ENCODE measurements around the gene SP6.

DNA sequence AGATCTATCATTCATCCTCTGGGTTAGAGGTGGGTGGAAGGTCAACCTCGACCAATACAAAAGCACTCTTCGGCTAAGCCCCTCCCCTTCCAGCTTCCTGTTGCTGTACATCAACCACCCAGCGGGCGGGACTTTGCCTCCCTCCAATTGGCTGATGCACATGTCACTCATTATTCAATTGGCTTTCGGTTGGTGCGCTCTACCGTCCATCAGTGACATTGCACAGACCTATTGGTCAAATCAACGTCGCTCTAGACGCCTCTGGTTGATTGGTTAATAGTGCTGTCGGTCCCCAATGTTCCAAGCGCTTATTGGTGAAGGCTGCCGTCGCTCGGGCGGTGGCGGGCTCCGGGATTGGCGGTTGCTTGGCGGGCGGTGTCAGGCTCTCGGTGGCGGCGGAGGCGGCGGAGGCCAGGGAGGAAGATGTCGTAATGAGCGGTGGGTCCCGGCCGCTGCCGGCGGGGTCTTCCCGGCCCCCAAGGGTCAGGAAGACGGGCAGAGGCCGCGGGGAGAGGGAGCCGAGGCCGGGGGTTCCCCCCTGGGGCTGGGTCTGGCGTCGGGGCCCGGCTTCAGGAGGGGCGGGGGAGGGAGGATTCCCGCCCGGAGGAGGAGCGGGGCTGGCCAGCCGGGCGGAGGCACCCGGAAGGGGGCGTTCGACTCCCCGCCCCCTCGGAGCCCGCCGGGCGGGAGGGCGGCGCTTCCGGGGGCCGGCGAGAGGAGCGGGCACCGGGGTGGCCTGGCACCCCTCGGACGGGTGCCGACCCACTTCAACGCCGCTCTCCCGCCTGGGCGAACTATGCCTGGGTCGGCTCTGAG is 45.1 kb upstream of the SP6 start, which contains the start of gene SP2:
- TF ChIP-seq, protein P1, sequence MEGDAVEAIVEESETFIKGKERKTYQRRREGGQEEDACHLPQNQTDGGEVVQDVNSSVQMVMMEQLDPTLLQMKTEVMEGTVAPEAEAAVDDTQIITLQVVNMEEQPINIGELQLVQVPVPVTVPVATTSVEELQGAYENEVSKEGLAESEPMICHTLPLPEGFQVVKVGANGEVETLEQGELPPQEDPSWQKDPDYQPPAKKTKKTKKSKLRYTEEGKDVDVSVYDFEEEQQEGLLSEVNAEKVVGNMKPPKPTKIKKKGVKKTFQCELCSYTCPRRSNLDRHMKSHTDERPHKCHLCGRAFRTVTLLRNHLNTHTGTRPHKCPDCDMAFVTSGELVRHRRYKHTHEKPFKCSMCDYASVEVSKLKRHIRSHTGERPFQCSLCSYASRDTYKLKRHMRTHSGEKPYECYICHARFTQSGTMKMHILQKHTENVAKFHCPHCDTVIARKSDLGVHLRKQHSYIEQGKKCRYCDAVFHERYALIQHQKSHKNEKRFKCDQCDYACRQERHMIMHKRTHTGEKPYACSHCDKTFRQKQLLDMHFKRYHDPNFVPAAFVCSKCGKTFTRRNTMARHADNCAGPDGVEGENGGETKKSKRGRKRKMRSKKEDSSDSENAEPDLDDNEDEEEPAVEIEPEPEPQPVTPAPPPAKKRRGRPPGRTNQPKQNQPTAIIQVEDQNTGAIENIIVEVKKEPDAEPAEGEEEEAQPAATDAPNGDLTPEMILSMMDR (IDR thresholded peaks at IDR 0.05; ENCODE audit: insufficient read depth, low read length, poor library complexity, severe bottlenecking): no peak
- no peak for TF ChIP-seq EZH2phosphoT487 (conservative IDR thresholded peaks at IDR 0.05; ENCODE audit: low read length)
